Transverse colon (tissue), 4 donors: ENCODE results near the gene DMBT1. TPM values are rescaled to one million over a fixed set of nuclear protein-coding genes. Genes with fewer than 3 reads are reported as not detected.

Source experiments
- DNase-seq: peaks from one replicate; pipeline ENCODE4 v3.0.0-alpha.2; 2019
- H3K27ac ChIP-seq, 4 donors: fragments of 200-600 bp; sonication (generic); 2 replicates each; pipeline ENCODE4 v1.5.1; 2016 to 2018; ENCODE audit warnings: inconsistent platforms in 4 of 4
- H3K27me3 ChIP-seq: fragments of 200-600 bp; sonication (generic); 2 replicates; pipeline ENCODE4 v1.5.1; 2017; ENCODE audit warnings: inconsistent platforms
- H3K36me3 ChIP-seq, 4 donors: fragments of 200-600 bp; sonication (generic); 2 replicates each; pipeline ENCODE4 v1.5.1; 2017 to 2019; ENCODE audit warnings: inconsistent platforms in 4 of 4
- H3K4me1 ChIP-seq, 4 donors: fragments of 200-600 bp; sonication (generic); 2 replicates each; pipeline ENCODE4 v1.5.1; 2017 to 2020; ENCODE audit warnings: inconsistent platforms in 4 of 4
- H3K4me3 ChIP-seq, 4 donors: fragments of 200-600 bp; sonication (generic); 1 replicate in 1 of 4; 2 replicates in 3 of 4; pipeline versions ENCODE4 v1.5.1 to v1.6.1; 2017 to 2019; ENCODE audit warnings: inconsistent platforms in 4 of 4
- H3K9me3 ChIP-seq, 2 donors: fragments of 200-600 bp; sonication (generic); 2 replicates each; pipeline ENCODE4 v1.5.1; 2017 to 2019; ENCODE audit warnings: inconsistent platforms in 2 of 2
- CTCF ChIP-seq, 5 experiments: fragments of 200-600 bp in 3 of 5; fragments of 450-650 bp in 2 of 5; sonication (generic) in 3 of 5; IDR thresholded peaks; 1 replicate in 2 of 5; 2 replicates in 3 of 5; pipeline ENCODE4 v1.5.1; 2016 to 2017; ENCODE audit warnings: antibody characterized with exemption in 5 of 5, inconsistent platforms in 3 of 5, mild to moderate bottlenecking in 2 of 5, moderate library complexity in 1 of 5
- EP300 ChIP-seq: sonication (generic); formaldehyde crosslinking; IDR thresholded peaks from one replicate; pipeline ENCODE4 v1.6.1; 2017; ENCODE audit warnings: antibody characterized with exemption, low read depth
- POLR2A ChIP-seq: fragments of 450-650 bp; IDR thresholded peaks from one replicate; pipeline ENCODE4 v1.6.1; 2016; ENCODE audit warnings: antibody characterized with exemption, mild to moderate bottlenecking, moderate library complexity
- POLR2AphosphoS5 ChIP-seq, 3 donors: sonication (generic); formaldehyde crosslinking; IDR thresholded peaks; one replicate each; pipeline ENCODE4 v1.6.1; 2016; ENCODE audit warnings: antibody characterized with exemption in 3 of 3
- WGBS, 2 donors: methylation state at CpG; one replicate each; pipeline ENCODE4 v1.1.5; 2018; ENCODE audit warnings: low coverage in 1 of 2; 5-methylcytosine and 5-hydroxymethylcytosine counted together
- in situ Hi-C, 4 donors: fragments of 200-750 bp; cut with MboI; loops; one replicate each; pipeline versions ENCODE4 v1.15.0 to v1.15.1; 2017; ENCODE audit warnings: low sequenced_read_pairs in 3 of 4, low pct_ligation_motif_present in 1 of 4, low pct_unique_long_range_greater_than_20kb in 1 of 4
- intact Hi-C: fragments of 100-400 bp; cut with DNase I; formaldehyde crosslinking; loops from one replicate; pipeline ENCODE4 v1.15.1; 2023; ENCODE audit warnings: low total_unique reads
- total RNA-seq, 4 donors: library from RNA; depleted of rRNA; stranded (reverse); fragments of >200 nt; gene quantifications; one replicate each; pipeline ENCODE4 v1.1.0, GENCODE V29; 2016

The DMBT1 gene
- total RNA-seq, 4 donors from 2014 or later: 42.2 to 124 (median 68.5) TPM

DNA sequence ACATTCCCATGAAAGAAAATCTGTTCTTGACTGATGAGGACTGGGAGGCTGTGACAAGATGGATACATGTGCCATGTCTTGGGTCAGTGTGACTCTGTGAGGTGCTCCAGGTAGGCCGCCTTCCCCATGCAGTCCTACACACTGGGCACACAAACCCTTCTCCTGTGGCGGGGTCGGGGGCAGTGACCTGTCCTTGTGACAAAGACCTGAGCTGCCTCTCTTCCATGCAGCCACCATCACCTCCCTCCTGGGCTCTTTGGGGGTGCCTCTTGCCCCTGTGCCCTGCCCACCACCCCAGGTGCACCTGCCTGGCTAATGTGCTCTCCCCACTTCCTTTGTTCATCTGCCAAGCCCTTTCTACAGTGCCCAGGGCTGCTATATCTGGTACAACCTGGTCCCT is 35.7 kb upstream of the DMBT1 start:
- TF ChIP-seq EP300 (no peak), POLR2A (no peak)
- no peak overlapping the region for H3K4me3 ChIP-seq
- intact Hi-C loops (no loop called here), in situ Hi-C loops (loop anchor here in 1 of 4 donors (5.0 kb wide), 1 partner anchor 42 kb away; no protein-coding TSS in a partner anchor)
- no peaks in the 10 kb centered on the region for H3K27me3 ChIP-seq
- H3K27ac ChIP-seq: no peak overlapping the region
- DNase-seq: no peak
- no peaks in the 10 kb centered on the region for H3K9me3 ChIP-seq
- no peaks in the 10 kb centered on the region for H3K36me3 ChIP-seq
- WGBS, 2 donors: 89% methylated on average over 3 of the region's 3 CpGs; no CpG with 5 or more reads in 1 of the 2 donors
- peaks cover 0 to 4% (median 1%) of the 10 kb centered on the region in 4 donors for H3K4me1 ChIP-seq

DNA sequence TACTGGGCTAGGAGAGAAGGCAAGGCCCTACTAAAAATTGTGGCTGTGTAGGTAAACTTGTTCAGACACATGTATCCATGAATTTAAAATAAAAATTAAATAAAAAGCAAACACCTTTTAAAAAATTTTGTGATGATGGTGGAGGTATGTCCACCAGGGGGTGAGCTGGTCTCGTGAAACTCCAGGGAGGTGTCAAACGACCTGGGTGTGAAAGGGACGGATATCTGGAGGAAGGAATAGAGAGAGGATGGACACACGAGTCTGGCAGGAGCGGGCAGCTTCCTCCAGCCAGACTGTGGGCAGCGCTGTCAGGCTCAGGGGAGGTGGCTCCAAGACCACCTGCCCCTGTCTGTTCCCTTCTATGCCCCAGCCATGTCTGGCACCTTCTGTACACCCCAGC is 34.8 kb upstream of the DMBT1 start:
- H3K27me3 ChIP-seq: no peaks in the 10 kb centered on the region
- in situ Hi-C loops: loop anchor here in 1 of 4 donors (5.0 kb wide), 1 partner anchor 42 kb away; no protein-coding TSS in a partner anchor
- no peaks in the 10 kb centered on the region for H3K36me3 ChIP-seq
- intact Hi-C loops: no loop called here
- 7 to 25% methylated on average over 2 to 6 of the region's 6 CpGs for WGBS, 2 donors
- peaks cover 0 to 4% (median 1%) of the 10 kb centered on the region in 4 donors for H3K4me1 ChIP-seq
- H3K27ac ChIP-seq: no peak overlapping the region
- TF ChIP-seq POLR2A (no peak), CTCF (IDR thresholded peaks at IDR 0.05) (peak; percentile 31 to 82 (median 51)), EP300 (no peak), POLR2AphosphoS5 (IDR thresholded peaks at IDR 0.05) (no peak)
- H3K4me3 ChIP-seq: no peak overlapping the region
- DNase-seq: peak; percentile 60
- H3K9me3 ChIP-seq: no peaks in the 10 kb centered on the region

DNA sequence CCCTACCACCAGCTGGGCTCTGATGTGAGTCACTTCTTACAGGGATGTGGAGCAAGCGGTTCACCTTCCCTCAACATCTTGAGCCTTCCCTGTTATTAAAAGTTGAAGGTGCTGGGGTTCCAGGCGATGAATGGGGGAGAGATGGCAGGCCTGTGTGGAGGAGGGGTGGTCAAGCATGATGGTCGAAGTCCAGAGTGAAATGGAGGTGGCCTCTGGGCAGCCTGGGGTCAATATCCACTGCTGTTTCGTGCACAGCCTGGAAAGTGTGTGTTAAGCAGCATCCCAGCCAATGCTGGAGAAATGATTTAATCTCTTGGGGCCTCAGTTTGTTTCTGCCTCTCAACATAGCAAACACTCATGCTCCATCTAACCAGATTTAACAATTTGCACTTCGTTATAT is 33.7 kb upstream of the DMBT1 start:
- 82 to 86% methylated on average over 2 to 5 of the region's 5 CpGs for WGBS, 2 donors
- in situ Hi-C loops: loop anchor here in 1 of 4 donors (5.0 kb wide), 1 partner anchor 40 kb away; no protein-coding TSS in a partner anchor
- no peaks in the 10 kb centered on the region for H3K36me3 ChIP-seq
- no peaks in the 10 kb centered on the region for H3K9me3 ChIP-seq
- no peak for DNase-seq
- H3K27ac ChIP-seq: no peak overlapping the region
- no peak overlapping the region for H3K4me3 ChIP-seq
- intact Hi-C loops: no loop called here
- TF ChIP-seq POLR2AphosphoS5 (IDR thresholded peaks at IDR 0.05) (no peak), POLR2A (no peak), EP300 (no peak)
- no peaks in the 10 kb centered on the region for H3K27me3 ChIP-seq
- peaks cover 0 to 4% (median 3%) of the 10 kb centered on the region in 4 donors for H3K4me1 ChIP-seq

DNA sequence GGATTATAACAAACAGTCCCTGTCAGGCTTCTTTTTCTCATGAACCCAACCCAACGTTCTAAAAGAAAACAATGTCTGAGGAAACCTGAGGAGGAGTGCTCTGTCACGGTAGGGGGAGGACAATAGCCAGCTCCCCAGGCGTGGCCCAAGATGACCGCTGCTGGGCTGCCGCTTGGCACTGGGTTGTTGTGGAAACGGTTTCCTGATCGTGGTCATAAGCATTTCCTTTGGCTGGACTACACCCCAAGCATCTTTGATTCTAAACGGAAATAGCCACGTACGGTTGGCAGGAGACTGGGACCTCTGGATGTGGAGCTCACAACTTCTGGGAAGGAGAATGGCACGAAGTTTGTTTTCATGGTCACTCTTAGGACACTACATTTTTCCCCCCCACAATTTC is 30.4 kb upstream of the DMBT1 start:
- Histone ChIP-seq H3K27me3 (no peaks in the 10 kb centered on the region), H3K4me3 (no peak overlapping the region), H3K27ac (no peak overlapping the region), H3K36me3 (no peaks in the 10 kb centered on the region), H3K9me3 (no peaks in the 10 kb centered on the region), H3K4me1 (peaks cover 0 to 13% (median 3%) of the 10 kb centered on the region in 4 donors)
- intact Hi-C loops (no loop called here), in situ Hi-C loops (no loop called here)
- no peak for TF ChIP-seq POLR2A
- no peak for TF ChIP-seq EP300
- no peak for TF ChIP-seq CTCF (IDR thresholded peaks at IDR 0.05)
- no peak for TF ChIP-seq POLR2AphosphoS5 (IDR thresholded peaks at IDR 0.05)
- DNase-seq: no peak
- 60 to 67% methylated on average over 1 to 11 of the region's 11 CpGs for WGBS, 2 donors

DNA sequence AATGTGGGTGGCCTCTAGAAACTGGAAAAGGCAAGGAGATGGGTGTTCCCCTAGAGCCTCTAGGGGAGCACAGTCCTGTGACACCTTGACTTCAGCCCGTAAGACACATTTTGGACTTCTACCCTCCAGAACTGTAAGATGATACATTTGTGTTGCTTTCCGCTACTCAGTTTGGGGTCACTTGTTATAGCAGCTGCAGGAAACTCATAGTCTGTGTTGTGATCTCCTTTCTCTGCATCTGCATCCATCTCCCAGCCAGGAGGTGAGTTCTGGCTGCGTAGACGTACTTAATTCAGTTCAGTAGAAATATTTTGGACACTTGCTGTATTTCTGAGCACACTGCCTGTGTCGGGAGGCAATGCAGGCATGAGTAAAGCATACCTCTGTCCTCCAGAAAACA is 29.3 kb upstream of the DMBT1 start:
- peaks cover 0 to 13% (median 0%) of the 10 kb centered on the region in 4 donors for H3K4me1 ChIP-seq
- no peaks in the 10 kb centered on the region for H3K36me3 ChIP-seq
- intact Hi-C loops (no loop called here), in situ Hi-C loops (no loop called here)
- no peak overlapping the region for H3K4me3 ChIP-seq
- no peak for DNase-seq
- no peaks in the 10 kb centered on the region for H3K9me3 ChIP-seq
- 86 to 94% methylated on average over 3 to 5 of the region's 5 CpGs for WGBS, 2 donors
- H3K27ac ChIP-seq: no peak overlapping the region
- no peaks in the 10 kb centered on the region for H3K27me3 ChIP-seq
- TF ChIP-seq CTCF (IDR thresholded peaks at IDR 0.05) (no peak), POLR2AphosphoS5 (IDR thresholded peaks at IDR 0.05) (no peak), POLR2A (no peak), EP300 (no peak)
